ENCODE results near the gene DAB2IP.
A peak's percentile ranks its signal among the peaks of the same experiment; 100 is the strongest.

Gene DAB2IP

DNA sequence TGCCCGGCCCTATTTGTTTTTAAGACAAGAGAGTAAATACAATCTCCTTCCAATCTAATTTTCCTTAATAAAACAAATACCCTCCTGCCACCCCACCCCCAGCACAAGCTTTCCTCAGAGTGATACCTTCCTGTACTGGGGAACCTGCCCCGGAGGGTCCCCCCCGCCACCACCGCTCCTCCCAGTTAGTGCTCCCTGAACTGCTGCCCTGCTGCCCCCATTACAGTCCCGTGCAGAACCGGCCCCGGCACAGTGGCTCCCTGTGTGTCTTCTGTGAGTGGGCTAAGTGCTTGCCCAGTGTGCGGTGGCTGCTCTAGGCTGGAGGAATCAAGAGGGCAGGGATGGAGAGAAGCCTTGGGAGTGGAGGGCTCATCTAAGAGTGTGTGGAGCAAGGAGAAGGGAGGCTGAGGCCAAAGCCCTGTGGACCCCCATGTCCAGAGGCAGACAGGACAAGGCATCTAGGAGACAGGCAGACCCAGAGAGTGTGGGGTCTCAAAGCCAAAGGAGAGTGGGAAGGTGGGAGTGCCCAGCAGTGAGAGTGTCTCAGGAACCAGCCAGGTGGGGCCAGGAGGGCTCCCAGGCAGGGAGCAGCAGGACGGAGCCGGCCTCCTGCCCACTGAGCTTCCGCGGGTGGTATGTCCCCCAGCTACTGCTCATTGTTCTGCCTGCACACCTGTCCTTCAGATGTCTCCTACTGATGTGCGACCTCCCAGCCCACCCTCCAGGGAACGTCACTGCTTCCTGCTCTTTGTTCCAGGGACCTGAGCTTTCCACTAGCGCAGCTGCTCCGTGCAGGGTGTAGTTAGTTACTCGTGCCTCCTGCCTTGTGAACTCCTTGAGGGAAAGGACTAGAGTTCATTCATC is 129.0 kb downstream of the DAB2IP start:
- no peak overlapping the region for H3K4me3 ChIP-seq (ENCODE audit: low read length in 2 of 2)
- DNase-seq (ENCODE audit: low spot score): no peak

DNA sequence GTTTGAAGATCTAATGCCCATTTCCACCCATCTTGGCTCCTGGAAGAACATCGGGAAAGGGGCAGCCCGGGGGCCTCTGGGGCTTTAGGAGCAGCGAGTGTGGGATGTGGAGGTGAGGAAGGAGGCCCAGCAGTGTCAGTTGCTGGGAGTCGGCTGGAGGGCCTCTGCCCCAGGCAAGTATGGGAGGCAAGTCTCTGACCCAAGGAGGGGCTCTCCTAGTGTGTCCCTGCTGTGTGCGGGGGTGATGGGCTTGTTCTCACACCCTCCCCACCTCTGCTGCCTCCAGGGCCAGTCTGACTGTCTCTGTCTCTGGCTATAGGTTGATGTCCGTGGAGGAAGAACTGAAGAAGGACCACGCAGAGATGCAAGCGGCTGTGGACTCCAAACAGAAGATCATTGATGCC is 129.7 kb downstream of the DAB2IP start:
- Histone ChIP-seq H3K14ac (ENCODE audit: low read length) (no peak overlapping the region), H3K4ac (ENCODE audit: low read length) (no peak overlapping the region), H3K4me2 (ENCODE audit: insufficient read depth, low read length, poor library complexity, severe bottlenecking) (no peak overlapping the region), H2AK5ac (ENCODE audit: low read depth, low read length) (no peak overlapping the region), H3K23ac (ENCODE audit: low read depth, low read length, poor library complexity) (no peak overlapping the region), H3K27ac (replicated peaks; ENCODE audit: low read length) (no peak overlapping the region), H2BK12ac (ENCODE audit: low read length) (no peak overlapping the region), H3K4me3 (ENCODE audit: low read length in 2 of 2) (no peak overlapping the region), H3K27me3 (ENCODE audit: control insufficient read depth in 3 of 3, insufficient read depth in 3 of 3, low read depth in 1 of 3, low read length in 3 of 3) (no peaks in the 10 kb centered on the region), H2BK120ac (ENCODE audit: low read depth, low read length) (no peak overlapping the region), H3K36me3 (replicated peaks in 1 of 2; ENCODE audit: control insufficient read depth in 2 of 2, insufficient read depth in 2 of 2, low read length in 2 of 2) (peaks cover 31 to 81% of the 10 kb centered on the region in 2 donors), H2AFZ (ENCODE audit: low read length) (no peak overlapping the region), H4K8ac (ENCODE audit: low read depth, low read length) (no peak overlapping the region), H3K79me1 (ENCODE audit: low read depth, low read length) (peaks cover 6% of the 10 kb centered on the region), H3K9me3 (replicated peaks in 1 of 2; ENCODE audit: control insufficient read depth in 2 of 2, insufficient read depth in 1 of 2, low read depth in 1 of 2, low read length in 2 of 2) (peaks cover 0 to 17% of the 10 kb centered on the region in 2 donors), H3K9ac (ENCODE audit: low read depth, low read length, poor library complexity) (no peak overlapping the region), H3K18ac (ENCODE audit: low read length) (no peak overlapping the region), H3K4me1 (ENCODE audit: control insufficient read depth in 2 of 2, insufficient read depth in 1 of 2, low read depth in 1 of 2, low read length in 2 of 2) (peaks cover 27 to 39% of the 10 kb centered on the region in 2 donors), H2BK5ac (ENCODE audit: low read length) (no peak overlapping the region), H4K91ac (ENCODE audit: low read depth, low read length, poor library complexity) (no peak overlapping the region), H2BK15ac (ENCODE audit: low read length) (no peak overlapping the region)
- DNase-seq (ENCODE audit: low spot score): no peak
- no CpG with 5 or more reads among the region's 8 CpGs for WGBS, 2 donors (ENCODE audit: extremely low coverage in 2 of 2, insufficient read length in 2 of 2, insufficient replicate concordance in 1 of 2)

More for the DNA sequence above, 129.0 kb downstream of the DAB2IP start:
- H3K9me3 ChIP-seq (replicated peaks in 1 of 2; ENCODE audit: control insufficient read depth in 2 of 2, insufficient read depth in 1 of 2, low read depth in 1 of 2, low read length in 2 of 2): peaks cover 0 to 17% of the 10 kb centered on the region in 2 donors
- peaks cover 6% of the 10 kb centered on the region for H3K79me1 ChIP-seq (ENCODE audit: low read depth, low read length)
- H3K23ac ChIP-seq (ENCODE audit: low read depth, low read length, poor library complexity): no peak overlapping the region
- peak overlapping the region; percentile 7 for H2BK120ac ChIP-seq (ENCODE audit: low read depth, low read length)
- H4K91ac ChIP-seq (ENCODE audit: low read depth, low read length, poor library complexity): no peak overlapping the region
- no peak overlapping the region for H3K9ac ChIP-seq (ENCODE audit: low read depth, low read length, poor library complexity)
- H2AFZ ChIP-seq (ENCODE audit: low read length): no peak overlapping the region
- WGBS, 2 donors (ENCODE audit: extremely low coverage in 2 of 2, insufficient read length in 2 of 2, insufficient replicate concordance in 1 of 2): no CpG with 5 or more reads among the region's 17 CpGs
- H2BK5ac ChIP-seq (ENCODE audit: low read length): no peak overlapping the region
- H2AK5ac ChIP-seq (ENCODE audit: low read depth, low read length): peak overlapping the region; percentile 42
- peaks cover 34 to 82% of the 10 kb centered on the region in 2 donors for H3K36me3 ChIP-seq (replicated peaks in 1 of 2; ENCODE audit: control insufficient read depth in 2 of 2, insufficient read depth in 2 of 2, low read length in 2 of 2)
- H3K4me2 ChIP-seq (ENCODE audit: insufficient read depth, low read length, poor library complexity, severe bottlenecking): no peak overlapping the region
- no peaks in the 10 kb centered on the region for H3K27me3 ChIP-seq (ENCODE audit: control insufficient read depth in 3 of 3, insufficient read depth in 3 of 3, low read depth in 1 of 3, low read length in 3 of 3)
- H2BK15ac ChIP-seq (ENCODE audit: low read length): no peak overlapping the region
- H2BK12ac ChIP-seq (ENCODE audit: low read length): no peak overlapping the region
- H3K27ac ChIP-seq (replicated peaks; ENCODE audit: low read length): peak overlapping the region; percentile 81
- no peak overlapping the region for H3K4ac ChIP-seq (ENCODE audit: low read length)
- no peak overlapping the region for H4K8ac ChIP-seq (ENCODE audit: low read depth, low read length)
- peaks cover 26 to 39% of the 10 kb centered on the region in 2 donors for H3K4me1 ChIP-seq (ENCODE audit: control insufficient read depth in 2 of 2, insufficient read depth in 1 of 2, low read depth in 1 of 2, low read length in 2 of 2)
- peak overlapping the region; percentile 29 for H3K18ac ChIP-seq (ENCODE audit: low read length)
- peak overlapping the region; percentile 39 for H3K14ac ChIP-seq (ENCODE audit: low read length)

DNA sequence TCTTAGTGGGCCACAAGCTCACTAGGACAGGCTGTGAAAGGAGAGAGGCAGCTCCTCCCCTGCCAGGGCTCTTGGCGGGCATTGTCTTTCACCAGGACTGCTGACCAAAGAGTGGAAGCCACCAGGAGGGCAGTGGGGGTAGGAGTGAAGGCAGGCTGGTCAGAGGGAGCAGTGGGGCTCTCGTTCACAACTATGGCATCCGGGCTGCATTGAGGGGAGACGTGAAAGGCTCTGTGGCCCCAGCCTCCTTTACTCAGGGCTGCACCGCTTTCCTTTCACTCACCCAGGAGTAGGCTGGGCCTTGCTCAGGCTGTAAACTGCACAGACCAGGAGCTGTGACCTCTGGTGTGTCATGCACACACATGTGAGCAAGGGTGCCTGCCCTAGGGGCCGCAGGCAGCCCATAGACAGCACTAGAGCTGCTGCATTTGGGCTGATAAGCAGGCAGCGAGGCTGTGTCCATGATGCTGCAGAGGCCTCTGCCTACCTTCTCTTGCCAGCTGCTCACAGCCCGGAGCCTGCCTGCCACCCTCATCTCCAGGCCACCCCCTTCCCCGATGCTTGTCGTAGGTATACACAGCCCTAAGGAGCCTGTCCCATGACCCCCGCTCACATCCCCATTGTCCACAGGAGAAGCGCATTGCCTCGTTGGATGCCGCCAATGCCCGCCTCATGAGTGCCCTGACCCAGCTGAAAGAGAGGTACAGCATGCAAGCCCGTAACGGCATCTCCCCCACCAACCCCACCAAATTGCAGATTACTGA is 130.4 kb downstream of the DAB2IP start:
- peak overlapping the region; percentile 1 for H3K23ac ChIP-seq (ENCODE audit: low read depth, low read length, poor library complexity)
- H3K9me3 ChIP-seq (replicated peaks in 1 of 2; ENCODE audit: control insufficient read depth in 2 of 2, insufficient read depth in 1 of 2, low read depth in 1 of 2, low read length in 2 of 2): peaks cover 0 to 17% of the 10 kb centered on the region in 2 donors
- H3K27ac ChIP-seq (replicated peaks; ENCODE audit: low read length): no peak overlapping the region
- H3K27me3 ChIP-seq (ENCODE audit: control insufficient read depth in 3 of 3, insufficient read depth in 3 of 3, low read depth in 1 of 3, low read length in 3 of 3): no peaks in the 10 kb centered on the region
- H2BK5ac ChIP-seq (ENCODE audit: low read length): no peak overlapping the region
- H3K14ac ChIP-seq (ENCODE audit: low read length): no peak overlapping the region
- H3K36me3 ChIP-seq (replicated peaks in 1 of 2; ENCODE audit: control insufficient read depth in 2 of 2, insufficient read depth in 2 of 2, low read length in 2 of 2): peaks cover 26 to 74% of the 10 kb centered on the region in 2 donors
- no peak overlapping the region for H2BK120ac ChIP-seq (ENCODE audit: low read depth, low read length)
- peaks cover 6% of the 10 kb centered on the region for H3K79me1 ChIP-seq (ENCODE audit: low read depth, low read length)
- no peak for DNase-seq (ENCODE audit: low spot score)
- no CpG with 5 or more reads among the region's 17 CpGs for WGBS, 2 donors (ENCODE audit: extremely low coverage in 2 of 2, insufficient read length in 2 of 2, insufficient replicate concordance in 1 of 2)
- H3K9ac ChIP-seq (ENCODE audit: low read depth, low read length, poor library complexity): peak overlapping the region; percentile 24
- no peak overlapping the region for H4K8ac ChIP-seq (ENCODE audit: low read depth, low read length)
- no peak overlapping the region for H3K4ac ChIP-seq (ENCODE audit: low read length)
- no peak overlapping the region for H3K4me3 ChIP-seq (ENCODE audit: low read length in 2 of 2)
- no peak overlapping the region for H2BK15ac ChIP-seq (ENCODE audit: low read length)
- peaks cover 27 to 45% of the 10 kb centered on the region in 2 donors for H3K4me1 ChIP-seq (ENCODE audit: control insufficient read depth in 2 of 2, insufficient read depth in 1 of 2, low read depth in 1 of 2, low read length in 2 of 2)
- H4K91ac ChIP-seq (ENCODE audit: low read depth, low read length, poor library complexity): no peak overlapping the region
- no peak overlapping the region for H2AFZ ChIP-seq (ENCODE audit: low read length)
- peak overlapping the region; percentile 64 for H2BK12ac ChIP-seq (ENCODE audit: low read length)
- H2AK5ac ChIP-seq (ENCODE audit: low read depth, low read length): no peak overlapping the region
- H3K18ac ChIP-seq (ENCODE audit: low read length): no peak overlapping the region
- no peak overlapping the region for H3K4me2 ChIP-seq (ENCODE audit: insufficient read depth, low read length, poor library complexity, severe bottlenecking)
